ENCODE results near the gene PPP2R1B.
A peak's percentile ranks its signal among the peaks of the same experiment; 100 is the strongest.
"Not testable (repeated sequence)": the region's sequence is repeated elsewhere in the genome, so short reads cannot be mapped to it uniquely, and the experiment has no call there.

The PPP2R1B gene

GRCh38 chr11:111765984-111766833, at the start of gene PPP2R1B:
Gene PPP2R1B, minus strand, starts transcription at chr11:111766389. Its CDS starts 28 bp downstream, at chr11:111766361.
- peak; percentile 61 to 82 (median 70) for DNase-seq

DNA sequence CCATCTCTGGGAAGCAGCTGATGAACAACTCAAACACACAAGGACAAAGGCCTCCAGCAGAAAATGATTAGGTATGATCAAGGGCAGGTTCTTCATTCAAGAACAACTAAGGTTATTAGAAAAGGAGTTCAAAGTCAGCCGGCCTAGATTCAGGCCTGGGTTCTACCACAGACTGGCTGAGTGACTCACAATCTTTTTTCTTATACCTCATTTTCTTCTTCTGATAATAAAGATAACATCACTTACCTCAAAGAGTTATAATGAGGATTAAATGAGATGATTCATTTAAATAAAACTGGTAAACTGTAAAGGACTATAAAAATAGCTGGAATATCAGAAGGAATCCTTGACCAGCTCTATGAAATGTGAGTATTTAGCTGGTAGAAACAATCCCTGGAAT, 49.3 kb upstream of the PPP2R1B start:
- no peak for DNase-seq

GRCh38 chr11:111814557-111815320, 48.5 kb upstream of the PPP2R1B start:
- DNase-seq, result no peak

DNA sequence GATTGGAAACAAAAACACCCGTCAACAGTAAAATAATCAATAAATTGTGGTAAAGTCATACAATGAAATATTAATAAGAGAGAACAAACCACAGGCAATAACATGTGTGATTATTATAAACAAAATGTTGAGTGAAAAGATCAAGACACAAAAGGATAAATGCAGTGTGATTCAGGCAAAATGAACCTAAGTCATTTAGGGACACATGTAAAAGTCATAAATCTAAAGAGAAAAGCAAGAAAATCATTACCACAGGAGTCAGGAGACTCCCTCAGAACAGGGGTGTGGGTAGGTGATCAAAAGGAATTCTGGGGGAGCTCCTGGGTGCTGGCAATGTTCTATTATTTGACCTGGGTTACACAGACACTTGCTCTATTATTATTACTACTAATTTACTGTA, 47.9 kb upstream of the PPP2R1B start:
- DNase-seq, result no peak

- no peak for DNase-seq
Measured at GRCh38 chr11:111812211-111812610, 46.0 kb upstream of the PPP2R1B start.

GRCh38 chr11:111811445-111811844, 45.3 kb upstream of the PPP2R1B start:
- DNase-seq, result no peak

DNA sequence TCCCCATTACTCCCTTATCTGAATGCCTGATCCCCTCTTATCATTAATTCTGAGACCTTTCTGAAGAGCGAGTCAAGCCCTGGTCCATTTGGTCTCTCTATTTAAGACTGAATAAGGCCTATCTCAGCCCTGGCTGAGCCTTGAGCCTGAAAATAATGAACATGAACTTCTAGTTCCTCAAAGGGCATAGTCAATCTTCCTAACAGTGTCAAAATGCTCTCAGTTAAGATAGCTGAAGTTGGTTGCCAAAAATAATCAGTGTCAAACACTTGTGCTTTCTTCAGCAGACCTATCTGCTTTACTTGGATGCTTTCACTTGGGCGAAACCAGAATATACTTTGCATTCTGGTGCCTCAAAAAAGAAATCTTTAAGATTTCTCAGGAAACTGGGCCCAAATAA, 42.6 kb upstream of the PPP2R1B start:
- no peak for DNase-seq

DNA sequence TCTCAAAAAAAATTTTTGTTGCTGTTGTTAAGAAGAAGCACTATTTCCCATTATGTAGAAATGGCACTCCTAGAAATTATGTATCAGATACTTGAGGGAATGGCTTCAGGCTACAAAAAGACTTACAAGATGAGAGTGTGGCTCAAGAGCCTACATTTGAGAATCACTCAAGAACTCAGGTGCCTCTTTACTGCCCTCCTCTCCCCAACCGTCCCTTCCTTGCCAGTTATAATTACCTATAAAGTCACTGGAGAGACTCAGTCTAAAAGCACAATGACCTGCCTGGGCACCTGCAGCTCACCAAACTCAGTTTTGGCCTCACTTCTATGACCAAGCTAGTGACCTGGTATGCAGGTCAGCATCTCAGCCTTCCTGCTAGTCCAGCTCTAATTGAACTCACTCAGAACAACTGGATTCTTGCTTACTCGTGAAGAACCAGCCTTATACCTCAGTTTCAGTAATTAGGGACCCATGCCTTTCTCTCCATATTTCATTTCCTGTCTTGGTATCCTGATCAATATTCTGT, 41.9 kb upstream of the PPP2R1B start:
- no peak for DNase-seq

- no peak for DNase-seq
Measured at GRCh38 chr11:111807076-111807475, 40.9 kb upstream of the PPP2R1B start.

DNA sequence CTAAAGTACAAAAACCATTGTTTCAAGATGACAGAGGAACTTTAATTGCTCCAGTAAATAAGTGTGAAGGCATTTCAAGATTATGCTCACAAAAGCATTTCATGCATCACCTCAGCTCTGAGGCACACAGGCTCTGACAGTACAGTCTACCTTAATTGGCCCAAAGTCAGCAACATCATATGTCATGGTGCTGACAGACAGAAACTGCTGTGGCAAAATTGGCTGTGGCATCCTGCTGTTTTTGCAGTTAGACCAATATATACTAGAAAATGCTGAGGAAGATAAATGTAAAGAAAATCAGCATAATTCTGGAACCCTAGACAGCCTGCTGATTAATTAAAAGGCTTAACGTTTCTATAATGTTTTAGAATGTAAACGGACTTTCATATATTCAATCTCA, 34.9 kb upstream of the PPP2R1B start:
- DNase-seq, result no peak

GRCh38 chr11:111798279-111798678, 32.1 kb upstream of the PPP2R1B start:
- no peak for DNase-seq

DNA sequence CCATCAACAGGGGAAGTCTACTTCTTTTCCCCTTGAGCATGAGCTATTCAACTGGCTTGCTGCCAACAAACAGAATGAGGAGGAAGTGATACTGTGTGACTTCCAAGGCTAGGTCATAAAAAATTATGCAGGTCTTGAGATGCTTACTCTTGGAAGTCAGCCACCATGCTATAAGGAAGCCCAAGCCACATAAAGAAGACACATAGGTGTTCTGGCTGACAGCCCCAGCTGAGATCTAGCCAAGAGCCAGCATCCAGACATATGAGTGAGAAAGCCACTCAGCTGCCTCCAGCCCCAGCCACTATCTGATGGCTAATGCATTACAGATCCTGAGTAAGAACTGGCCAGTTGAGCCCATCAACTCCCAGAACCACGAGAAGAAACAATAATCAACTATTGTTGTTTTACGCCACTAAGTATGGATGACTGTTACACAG, 31.0 kb upstream of the PPP2R1B start:
- no peak for DNase-seq

- no peak for DNase-seq
Measured at GRCh38 chr11:111796696-111797095, 30.5 kb upstream of the PPP2R1B start.

DNA sequence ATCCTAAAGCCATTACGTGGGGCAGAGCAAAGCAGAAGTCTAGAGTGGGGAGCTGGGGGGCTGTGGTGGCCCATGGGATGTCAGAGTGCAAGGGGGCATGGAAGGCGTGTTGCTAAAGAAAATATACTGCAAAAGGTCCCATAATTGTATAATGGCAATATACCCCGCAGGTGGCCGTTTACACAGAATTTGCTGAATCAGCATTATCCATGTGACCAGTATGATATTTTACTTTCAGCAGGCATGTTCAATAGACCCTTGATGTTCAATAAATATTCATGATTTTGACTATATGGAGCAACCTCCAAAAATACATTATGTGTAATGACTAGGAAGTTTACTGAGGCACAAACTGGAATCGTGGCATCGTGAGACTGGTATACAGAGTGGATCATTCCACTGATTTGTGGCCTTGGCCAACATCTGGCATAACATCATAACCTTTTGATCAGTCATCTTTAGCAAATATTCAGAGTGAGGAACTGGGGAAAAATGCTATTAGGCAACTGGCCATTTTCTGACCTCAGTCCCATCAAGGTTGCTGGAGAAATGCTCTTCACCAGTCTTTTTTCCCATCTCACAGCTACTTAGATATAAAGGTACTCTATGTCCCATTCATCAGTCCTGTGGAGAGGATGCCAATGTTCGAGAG, 29.3 kb upstream of the PPP2R1B start:
- no peak for DNase-seq

DNA sequence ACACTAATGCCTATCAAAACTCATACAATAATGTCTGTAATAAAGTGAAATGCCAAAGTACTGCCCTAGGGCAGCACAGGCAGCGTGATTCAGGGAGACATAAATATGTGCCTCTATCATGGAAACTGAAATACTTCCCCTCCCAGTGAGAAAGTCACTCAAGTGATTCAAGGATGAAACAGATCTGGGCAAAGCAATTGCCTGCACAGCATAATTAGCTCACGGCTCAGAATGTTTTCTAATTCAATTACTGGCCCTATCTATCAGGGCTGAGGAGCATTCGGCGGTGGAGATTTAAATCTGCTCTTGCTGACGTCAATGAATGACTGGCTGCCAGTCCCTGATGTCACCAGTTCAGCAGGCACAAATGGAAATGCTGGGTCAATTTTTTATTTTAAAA, 27.7 kb upstream of the PPP2R1B start:
- no peak for DNase-seq

DNA sequence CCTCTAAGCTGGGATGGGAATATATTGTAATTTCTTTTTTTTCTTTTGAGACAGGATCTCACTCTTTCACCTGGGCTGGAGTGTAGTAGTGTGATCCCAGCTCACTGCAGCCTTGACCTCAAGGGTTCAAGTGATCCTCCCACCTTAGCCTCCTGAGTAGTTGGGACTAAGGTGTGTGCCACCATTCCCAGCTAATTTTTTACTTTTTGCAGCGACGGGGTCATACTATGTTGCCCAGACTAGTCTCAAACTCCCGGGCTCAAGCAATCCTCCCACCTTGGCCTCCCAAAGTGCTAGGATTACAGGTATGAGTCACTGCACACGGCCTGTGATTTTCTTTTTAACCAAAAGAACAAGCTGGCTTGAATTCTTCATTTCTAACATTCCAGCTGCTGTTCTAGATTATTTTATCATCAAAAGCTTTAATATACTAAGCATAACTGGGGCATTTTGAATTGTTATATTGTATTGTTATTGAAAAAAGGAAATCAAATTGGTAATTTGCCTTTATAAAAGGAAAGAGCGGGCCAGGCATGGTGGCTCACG, 26.8 kb upstream of the PPP2R1B start:
- no peak for DNase-seq

DNA sequence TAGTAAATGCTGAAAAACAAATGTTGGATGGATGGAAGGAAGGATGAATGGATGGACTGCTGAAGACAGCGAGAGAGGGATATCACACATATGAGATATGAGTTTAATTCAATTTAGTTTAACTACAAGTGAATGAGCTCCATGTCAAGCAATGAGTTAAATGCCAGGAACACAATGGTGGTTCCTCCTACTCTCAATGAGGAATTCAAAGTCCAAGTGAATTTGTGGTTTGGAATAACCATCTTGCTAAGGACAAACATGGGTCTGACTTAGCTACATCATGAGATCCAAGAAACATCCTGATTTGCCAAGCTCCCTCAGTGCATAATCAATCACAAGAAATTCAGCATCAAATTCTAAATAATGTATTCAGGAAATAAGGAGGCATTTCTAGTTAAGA, 26.1 kb upstream of the PPP2R1B start:
- DNase-seq, result no peak

- DNase-seq, result no peak
Measured at GRCh38 chr11:111788464-111788863, 22.3 kb upstream of the PPP2R1B start.

GRCh38 chr11:111788051-111788450, 21.9 kb upstream of the PPP2R1B start:
- no peak for DNase-seq

DNA sequence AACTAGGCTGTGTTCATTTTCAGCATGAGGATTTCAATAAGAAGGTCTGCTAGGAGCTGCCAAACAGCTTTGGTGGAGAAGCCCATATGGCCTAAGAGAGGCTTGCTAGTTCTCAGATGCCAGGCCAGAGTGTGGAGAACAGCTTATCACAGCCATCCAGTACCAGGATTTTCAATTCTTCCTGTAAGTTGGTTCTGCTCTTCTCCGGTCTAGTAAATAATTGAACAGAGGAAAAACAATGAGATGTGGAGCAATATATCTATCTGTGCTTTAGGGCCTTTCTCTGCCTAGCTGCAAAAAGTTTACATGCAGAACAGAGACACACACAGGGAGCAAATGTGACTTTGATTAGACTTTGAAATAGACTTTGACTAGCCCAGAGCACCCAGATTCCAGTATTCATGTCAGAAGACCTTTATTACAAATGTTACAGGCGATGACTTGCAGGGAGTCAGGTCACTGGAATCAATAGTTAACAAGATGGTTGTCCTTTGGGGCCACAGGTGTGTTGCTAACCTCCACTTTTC, 19.8 kb upstream of the PPP2R1B start:
- DNase-seq, result no peak

GRCh38 chr11:111785076-111785475, 18.9 kb upstream of the PPP2R1B start:
- DNase-seq, result no peak

DNA sequence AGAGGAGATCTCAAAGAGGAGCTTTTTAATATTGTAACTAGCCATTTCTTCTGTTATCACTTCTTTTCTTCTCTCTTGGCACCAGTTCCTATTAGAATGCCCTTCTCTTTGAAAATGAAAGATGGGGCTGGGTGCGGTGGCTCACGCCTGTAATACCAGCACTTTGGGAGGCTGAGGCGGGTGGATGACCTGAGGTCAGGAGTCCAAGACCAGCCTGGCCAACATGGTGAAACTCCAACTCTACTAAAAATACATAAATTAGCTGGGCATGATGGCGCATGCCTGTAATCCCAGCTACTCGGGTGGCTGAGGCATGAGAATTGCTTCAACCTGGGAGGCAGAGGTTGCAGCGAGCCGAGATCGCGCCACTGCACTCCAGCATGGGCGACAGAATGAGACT, 18.1 kb upstream of the PPP2R1B start:
- not testable (repeated sequence) for DNase-seq

Data from activated naive CD4-positive, alpha-beta T cell (primary cell).